ENCODE results near the gene UBE3B.

DNA sequence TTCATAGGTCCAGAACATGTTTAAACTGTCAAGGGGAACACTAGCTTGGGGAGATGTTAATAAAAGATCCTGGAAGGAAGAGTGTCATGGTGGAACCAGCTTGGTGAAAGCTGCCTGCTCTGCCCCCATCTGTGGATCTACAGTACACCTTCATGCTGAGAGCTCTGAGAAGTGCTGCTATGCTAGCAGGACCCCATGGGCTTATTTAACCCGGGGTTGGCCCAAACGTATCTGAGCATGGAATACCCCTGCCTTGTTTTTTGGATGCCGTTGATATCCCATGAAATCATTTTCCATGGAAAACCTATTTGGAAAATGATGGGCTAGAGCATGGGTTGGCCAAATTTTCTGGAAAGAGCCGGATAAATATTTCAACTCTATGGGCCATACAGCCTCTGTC is 14.2 kb downstream of the UBE3B start:
- TF ChIP-seq POLR2A (IDR thresholded peaks at IDR 0.05), result no peak
- TF ChIP-seq, protein P1, sequence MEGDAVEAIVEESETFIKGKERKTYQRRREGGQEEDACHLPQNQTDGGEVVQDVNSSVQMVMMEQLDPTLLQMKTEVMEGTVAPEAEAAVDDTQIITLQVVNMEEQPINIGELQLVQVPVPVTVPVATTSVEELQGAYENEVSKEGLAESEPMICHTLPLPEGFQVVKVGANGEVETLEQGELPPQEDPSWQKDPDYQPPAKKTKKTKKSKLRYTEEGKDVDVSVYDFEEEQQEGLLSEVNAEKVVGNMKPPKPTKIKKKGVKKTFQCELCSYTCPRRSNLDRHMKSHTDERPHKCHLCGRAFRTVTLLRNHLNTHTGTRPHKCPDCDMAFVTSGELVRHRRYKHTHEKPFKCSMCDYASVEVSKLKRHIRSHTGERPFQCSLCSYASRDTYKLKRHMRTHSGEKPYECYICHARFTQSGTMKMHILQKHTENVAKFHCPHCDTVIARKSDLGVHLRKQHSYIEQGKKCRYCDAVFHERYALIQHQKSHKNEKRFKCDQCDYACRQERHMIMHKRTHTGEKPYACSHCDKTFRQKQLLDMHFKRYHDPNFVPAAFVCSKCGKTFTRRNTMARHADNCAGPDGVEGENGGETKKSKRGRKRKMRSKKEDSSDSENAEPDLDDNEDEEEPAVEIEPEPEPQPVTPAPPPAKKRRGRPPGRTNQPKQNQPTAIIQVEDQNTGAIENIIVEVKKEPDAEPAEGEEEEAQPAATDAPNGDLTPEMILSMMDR (IDR thresholded peaks at IDR 0.05), result no peak

Data from lower leg skin (tissue), 3 donors.